ENCODE results near the gene GOLGA5. TPM values are rescaled to one million over a fixed set of nuclear protein-coding genes. Genes with fewer than 3 reads are reported as not detected.

The GOLGA5 gene
- total and polyA plus RNA-seq, 2 of the 13 experiments (the other 11 are each of a cell fraction or from before 2014, with no cell fraction given), result 31.0 to 40.0 TPM

GRCh38 chr14:92759679-92760523 is 34.2 kb upstream of the GOLGA5 start:
- no peaks in the 10 kb centered on the region for H4K20me1 ChIP-seq (ENCODE audit: insufficient read depth, low read length)
- no peaks in the 10 kb centered on the region for H3K79me2 ChIP-seq (ENCODE audit: insufficient read depth, low read length)
- in situ Hi-C loops (cut with HindIII; ENCODE audit: extremely low pct_ligation_motif_present, low pct_unique_long_range_greater_than_20kb), result no loop called here
- intact Hi-C loops (cut with micrococcal nuclease; ENCODE audit: unreplicated experiment), result no loop called here
- H3K4me3 ChIP-seq (replicated peaks in 1 of 3; ENCODE audit: insufficient read depth in 1 of 3, low read depth in 2 of 3, low read length in 3 of 3), result no peak overlapping the region
- 38% methylated on average over 12 of the region's 12 CpGs for WGBS (ENCODE audit: low lambda C conversion rate)
- H2AFZ ChIP-seq (ENCODE audit: low read length), result no peak overlapping the region
- ATAC-seq (no peak), DNase-seq (ENCODE audit: low spot score) (no peak), FAIRE-seq (no peak)
- H3K27me3 ChIP-seq (ENCODE audit: control insufficient read depth in 1 of 2, insufficient read depth in 2 of 2, low read length in 2 of 2), result peaks cover 0 to 18% of the 10 kb centered on the region in 2 experiments; a peak in 1 of 5 replicates
- ChIA-PET CTCF (ENCODE audit: low intra/inter-chr PET ratio, low total read pairs) (no interaction called here), POLR2A (interaction anchor here (1.2 kb wide), 1 partner anchor 11 kb away, joined by 3 read pairs; the partner anchor contains the start of gene LGMN)
- H3K4me1 ChIP-seq (ENCODE audit: insufficient read depth, low read length), result peaks cover 22% of the 10 kb centered on the region
- H3K9me3 ChIP-seq (ENCODE audit: low read length), result no peaks in the 10 kb centered on the region
- H3K27ac ChIP-seq (ENCODE audit: extremely low read length, insufficient read depth, low read length), result no peak overlapping the region
- no peak overlapping the region for H3K9ac ChIP-seq (ENCODE audit: insufficient read depth, low read depth, low read length)
- no peak overlapping the region for H3K4me2 ChIP-seq (ENCODE audit: low read depth, low read length)
- TF ChIP-seq MTF2 (CRISPR knock-in tag; IDR thresholded peaks at IDR 0.05; ENCODE audit: borderline replicate concordance) (no peak), FIP1L1 (IDR thresholded peaks at IDR 0.05; ENCODE audit: borderline replicate concordance, insufficient read depth, low read depth, low read length) (no peak), RBM22 (optimal IDR thresholded peaks at IDR 0.05; ENCODE audit: low read length) (no peak), ZNF768 (CRISPR knock-in tag; IDR thresholded peaks at IDR 0.05) (no peak), CCDC6 (CRISPR knock-in tag; IDR thresholded peaks at IDR 0.05) (no peak), EHMT2 (IDR thresholded peaks at IDR 0.05; ENCODE audit: borderline replicate concordance, low read depth, low read length) (no peak), SIX4 (CRISPR knock-in tag; IDR thresholded peaks at IDR 0.05) (no peak), AKAP8 (CRISPR knock-in tag; IDR thresholded peaks at IDR 0.05) (no peak), IRF2 (CRISPR knock-in tag; IDR thresholded peaks at IDR 0.05) (no peak), ZNF670 (CRISPR knock-in tag; IDR thresholded peaks at IDR 0.05; ENCODE audit: borderline replicate concordance) (no peak), HNF4G (IDR thresholded peaks at IDR 0.05; ENCODE audit: borderline replicate concordance, low read depth, low read length) (no peak), HNF4G (CRISPR knock-in tag; IDR thresholded peaks at IDR 0.05; ENCODE audit: borderline replicate concordance, low read depth) (no peak), GZF1 (CRISPR knock-in tag; IDR thresholded peaks at IDR 0.05) (no peak), ZBTB39 (CRISPR knock-in tag; IDR thresholded peaks at IDR 0.05) (no peak), ZFP41 (CRISPR knock-in tag; IDR thresholded peaks at IDR 0.05; ENCODE audit: borderline replicate concordance) (no peak), TGIF2 (CRISPR knock-in tag; IDR thresholded peaks at IDR 0.05) (no peak), ZMYM4 (CRISPR knock-in tag; IDR thresholded peaks at IDR 0.05) (no peak), MXI1 (IDR thresholded peaks at IDR 0.05; ENCODE audit: borderline replicate concordance, low read depth, low read length) (no peak), SNAPC2 (CRISPR knock-in tag; IDR thresholded peaks at IDR 0.05) (no peak), ZNF260 (CRISPR knock-in tag; IDR thresholded peaks at IDR 0.05; ENCODE audit: borderline replicate concordance, low read depth) (no peak), PHF5A (CRISPR knock-in tag; IDR thresholded peaks at IDR 0.05; ENCODE audit: low read depth, unreplicated experiment) (no peak)
- no peaks in the 10 kb centered on the region for H3K36me3 ChIP-seq (replicated peaks in 1 of 2; ENCODE audit: control insufficient read depth in 1 of 2, insufficient read depth in 2 of 2, low read length in 2 of 2)
- BruUV-seq (replicated peaks), result no TSS peak

Measured in HepG2 (cell line).